HepG2 (cell line): ENCODE data around the gene NEK3. TPM values are rescaled to one million over a fixed set of nuclear protein-coding genes. Genes with fewer than 3 reads are reported as not detected.
"Not testable (repeated sequence)": the region's sequence is repeated elsewhere in the genome, so short reads cannot be mapped to it uniquely, and the experiment has no call there.

ENCODE experiments used
- ATAC-seq: fragments of 200-7000 bp; cut with Tn5 transposase; 3 replicates; pipeline ENCODE4 v1.9.1; 2020; ENCODE audit warnings: mild to moderate bottlenecking, moderate library complexity
- BruUV-seq: library from RNA; stranded (reverse); fragments of 400-500 nt; replicated peaks from 2 replicates; lab custom pipeline; 2021; lab: Mats Ljungman, UMichigan
- CTCF ChIA-PET: fragments of 300-600 bp; formaldehyde crosslinking; extraction: SDS; loops from one replicate; lab custom pipeline; 2021; ENCODE audit warnings: low total read pairs, inconsistent platforms, low intra/inter-chr PET ratio; lab: Yijun Ruan, JAX
- POLR2A ChIA-PET: fragments of 350-600 bp; sonication (Branson Sonifier 250); formaldehyde crosslinking; loops from one replicate; lab custom pipeline; 2020; ENCODE audit warnings: antibody characterized with exemption, inconsistent platforms; lab: Yijun Ruan, JAX
- DNase-seq: peaks from one replicate; pipeline ENCODE4 v3.0.0-alpha.2; 2015; ENCODE audit warnings: low spot score
- FAIRE-seq: peaks from 3 replicates; lab custom pipeline; 2011; peaks lifted over from hg19 to GRCh38; lab: Jason Lieb, UNC
- H2AFZ ChIP-seq: one replicate; pipeline ENCODE4 v1.6.1; 2011; ENCODE audit warnings: low read length, inconsistent platforms
- H3K27ac ChIP-seq: fragments of 300-600 bp; 3 replicates; pipeline ENCODE4 v1.8.0; 2011; ENCODE audit warnings: mixed run types, mild to moderate bottlenecking, mixed read lengths, low read length, inconsistent platforms; ENCODE audit not compliant: insufficient read depth; ENCODE audit errors: extremely low read length
- H3K27me3 ChIP-seq, 2 experiments: fragments of 200-600 bp in 1 of 2; 2 replicates in 1 of 2; 3 replicates in 1 of 2; pipeline versions ENCODE4 v1.6.0 to v1.8.0; 2011; ENCODE audit warnings: low read length in 2 of 2, mild to moderate bottlenecking in 2 of 2, moderate library complexity in 2 of 2, inconsistent platforms in 1 of 2; ENCODE audit not compliant: insufficient read depth in 2 of 2, control insufficient read depth in 1 of 2
- H3K36me3 ChIP-seq, 2 experiments: fragments of 200-600 bp in 1 of 2; replicated peaks in 1 of 2; 2 replicates in 1 of 2; 3 replicates in 1 of 2; pipeline versions ENCODE4 v1.5.1 to v1.8.0; 2011; ENCODE audit warnings: low read length in 2 of 2, inconsistent platforms in 1 of 2; ENCODE audit not compliant: insufficient read depth in 2 of 2, control insufficient read depth in 1 of 2
- H3K4me1 ChIP-seq: 2 replicates; pipeline ENCODE4 v1.5.1; 2012; ENCODE audit warnings: low read length, inconsistent platforms; ENCODE audit not compliant: insufficient read depth
- H3K4me2 ChIP-seq: 2 replicates; pipeline ENCODE4 v1.6.0; 2011; ENCODE audit warnings: low read depth, low read length, inconsistent platforms
- H3K4me3 ChIP-seq, 3 experiments: fragments of 200-600 bp in 1 of 3; sonication (generic), shearing (Covaris generic) in 1 of 3; replicated peaks in 1 of 3; 2 replicates each; pipeline ENCODE4 v1.5.1; 2011 to 2016; ENCODE audit warnings: low read length in 3 of 3, inconsistent platforms in 2 of 3, low read depth in 2 of 3, mild to moderate bottlenecking in 2 of 3, control low read depth in 1 of 3, mixed read lengths in 1 of 3; ENCODE audit not compliant: insufficient read depth in 1 of 3
- H3K79me2 ChIP-seq: one replicate; pipeline ENCODE4 v1.6.1; 2011; ENCODE audit warnings: low read length, inconsistent platforms; ENCODE audit not compliant: insufficient read depth
- H3K9ac ChIP-seq: 2 replicates; pipeline ENCODE4 v1.6.0; 2011; ENCODE audit warnings: mild to moderate bottlenecking, low read depth, low read length, inconsistent platforms; ENCODE audit not compliant: insufficient read depth
- H3K9me3 ChIP-seq: 2 replicates; pipeline ENCODE4 v1.5.1; 2012; ENCODE audit warnings: mild to moderate bottlenecking, low read length
- H4K20me1 ChIP-seq: 2 replicates; pipeline ENCODE4 v1.6.0; 2011; ENCODE audit warnings: inconsistent platforms, mild to moderate bottlenecking, low read length, moderate library complexity; ENCODE audit not compliant: insufficient read depth
- ELF3 ChIP-seq: IDR thresholded peaks from 2 replicates; pipeline ENCODE4 v1.6.1; 2016; ENCODE audit warnings: missing genetic modification reagents, missing compliant biosample characterization
- FOSL2 ChIP-seq: sonication (generic); formaldehyde crosslinking; IDR thresholded peaks from 2 replicates; pipeline ENCODE4 v1.4.0; 2020; ENCODE audit warnings: missing genetic modification reagents
- FOXP1 ChIP-seq, 2 experiments: fragments of 450-650 bp in 1 of 2; IDR thresholded peaks; 2 replicates each; pipeline ENCODE4 v1.6.1; 2017 to 2018; ENCODE audit warnings: antibody characterized with exemption in 1 of 2
- FOXP4 ChIP-seq: sonication (generic); formaldehyde crosslinking; IDR thresholded peaks from 2 replicates; pipeline ENCODE4 v1.4.0; 2020; ENCODE audit warnings: missing genetic modification reagents
- KLF16 ChIP-seq, 2 experiments: sonication (generic) in 1 of 2; formaldehyde crosslinking in 1 of 2; IDR thresholded peaks; 2 replicates each; pipeline versions ENCODE4 v1.6.1 to v1.8.0; 2016 to 2023; ENCODE audit warnings: missing genetic modification reagents in 2 of 2, missing compliant biosample characterization in 1 of 2
- NCOA2 ChIP-seq: sonication (generic); formaldehyde crosslinking; IDR thresholded peaks from 2 replicates; pipeline ENCODE4 v1.8.0; 2022; ENCODE audit warnings: inconsistent platforms
- PAXIP1 ChIP-seq: sonication (generic); formaldehyde crosslinking; conservative IDR thresholded peaks from 2 replicates; pipeline ENCODE4 v1.4.0; 2020; ENCODE audit warnings: mild to moderate bottlenecking, missing genetic modification reagents, moderate library complexity
- POLR2G ChIP-seq: fragments of 200-400 bp; formaldehyde crosslinking; IDR thresholded peaks from 2 replicates; pipeline ENCODE4 v1.6.1; 2018; ENCODE audit warnings: mild to moderate bottlenecking, low read depth, low read length, moderate library complexity
- RFX1 ChIP-seq: fragments of 450-650 bp; IDR thresholded peaks from 2 replicates; pipeline ENCODE4 v1.6.1; 2017
- RFX3 ChIP-seq: IDR thresholded peaks from 2 replicates; pipeline ENCODE4 v1.6.1; 2016; ENCODE audit warnings: missing biosample characterization, missing genetic modification reagents
- SALL1 ChIP-seq: sonication (generic); formaldehyde crosslinking; IDR thresholded peaks from 2 replicates; pipeline ENCODE4 v1.8.0; 2022; ENCODE audit warnings: mild to moderate bottlenecking, missing genetic modification reagents
- SOX13 ChIP-seq, 3 experiments: fragments of 450-650 bp in 1 of 3; sonication (generic) in 1 of 3; formaldehyde crosslinking in 1 of 3; IDR thresholded peaks in 2 of 3; conservative IDR thresholded peaks in 1 of 3; 2 replicates each; pipeline versions ENCODE4 v1.5.0 to v1.6.1; 2016 to 2020; ENCODE audit warnings: antibody characterized with exemption in 1 of 3, mild to moderate bottlenecking in 1 of 3, missing compliant biosample characterization in 1 of 3, missing genetic modification reagents in 1 of 3, moderate library complexity in 1 of 3
- SOX5 ChIP-seq: IDR thresholded peaks from 2 replicates; pipeline ENCODE4 v1.6.1; 2016; ENCODE audit warnings: borderline replicate concordance
- SP5 ChIP-seq: IDR thresholded peaks from 2 replicates; pipeline ENCODE4 v1.6.1; 2016; ENCODE audit warnings: low read depth, borderline replicate concordance
- TBX2 ChIP-seq: sonication (generic); formaldehyde crosslinking; IDR thresholded peaks from 2 replicates; pipeline ENCODE4 v1.5.0; 2020; ENCODE audit warnings: missing genetic modification reagents, mild to moderate bottlenecking, borderline replicate concordance
- TCF7 ChIP-seq: sonication (generic); IDR thresholded peaks from 2 replicates; pipeline ENCODE4 v1.6.1; 2016; ENCODE audit warnings: antibody characterized with exemption, low read depth
- TFAP4 ChIP-seq: sonication (generic); IDR thresholded peaks from 2 replicates; pipeline ENCODE4 v1.6.1; 2016; ENCODE audit warnings: low read depth, borderline replicate concordance
- WGBS: methylation state at CpG from one replicate; pipeline ENCODE4 v1.1.6; 2017; ENCODE audit warnings: low lambda C conversion rate; 5-methylcytosine and 5-hydroxymethylcytosine counted together
- in situ Hi-C: cut with HindIII; loops from 2 replicates; pipeline ENCODE4 v1.10.0; 2017; ENCODE audit warnings: low pct_unique_long_range_greater_than_20kb; ENCODE audit not compliant: extremely low pct_ligation_motif_present
- intact Hi-C: fragments of 100-400 bp; cut with micrococcal nuclease; formaldehyde crosslinking; loops from one replicate; pipeline ENCODE4 v1.10.0; 2022; ENCODE audit not compliant: unreplicated experiment
- polyA plus RNA-seq, 8 experiments: library from polyadenylated mRNA; depleted of rRNA in 3 of 8; stranded (reverse) in 7 of 8; unstranded in 1 of 8; fragments of >200 nt; fragmentation: Illumina TruSeq in 4 of 8; extraction: Trizol in 4 of 8; gene quantifications; 2 replicates each; pipeline versions ENCODE4 v1.2.1 to v1.2.3, GENCODE V29; 2011 to 2016; ENCODE audit warnings: low read depth in 4 of 8, missing spikeins in 1 of 8, mixed read lengths in 1 of 8; ENCODE audit not compliant: insufficient read depth in 1 of 8
- total RNA-seq, 5 experiments: library from RNA; depleted of rRNA; stranded (reverse); fragments of >200 nt; fragmentation: Illumina TruSeq; extraction: Trizol; gene quantifications; 2 replicates each; pipeline ENCODE4 v1.2.3, GENCODE V29; 2016; ENCODE audit warnings: low read depth in 1 of 5

Gene NEK3
- total and polyA plus RNA-seq, 2 of the 13 experiments (the other 11 are each of a cell fraction or from before 2014, with no cell fraction given), result 36.7 to 68.2 TPM

- in situ Hi-C loops; BruUV-seq; intact Hi-C loops; H2AFZ ChIP-seq; H3K9me3 ChIP-seq; H3K4me3 ChIP-seq; CTCF ChIA-PET; H3K27me3 ChIP-seq; H3K4me2 ChIP-seq; H4K20me1 ChIP-seq; TF ChIP-seq FOXP1, SOX13 (IDR thresholded peaks at IDR 0.05): not testable (repeated sequence)
- H3K9ac ChIP-seq, result peak overlapping the region; percentile 68
- POLR2A ChIA-PET, result interaction anchor here (2.2 to 2.3 kb wide), 2 partner anchors 25 to 28 kb away, joined by 8 to 10 read pairs; partner anchors contain the start of gene NEK3
- peaks cover 4 to 28% of the 10 kb centered on the region in 2 experiments; a peak in 4 of 5 replicates for H3K36me3 ChIP-seq
- FAIRE-seq, result peak; percentile 59
- DNase-seq, result peak; percentile 70
- H3K79me2 ChIP-seq, result peaks cover 37% of the 10 kb centered on the region
- peak overlapping the region; percentile 79 for H3K27ac ChIP-seq
- peak; percentile 92 for ATAC-seq
- 45% methylated on average over 4 of the region's 4 CpGs for WGBS
- H3K4me1 ChIP-seq, result peaks cover 61% of the 10 kb centered on the region
- TF ChIP-seq TCF7 (peak; percentile 78), RFX3 (peak; percentile 61), TBX2 (CRISPR knock-in tag) (peak; percentile 74; the same call in 1 of the 2 replicates), ELF3 (0 out of 2 replicates have a peak, but pooled peaks have one; percentile 22), FOXP4 (CRISPR knock-in tag) (0 out of 2 replicates have a peak, but pooled peaks have one; percentile 34), TFAP4 (peak; percentile 36; the same call in 1 of the 2 replicates), SOX5 (CRISPR knock-in tag) (peak; percentile 56; the same call in 1 of the 2 replicates), RFX1 (peak; percentile 62; the same call in 1 of the 2 replicates), NCOA2 (peak; percentile 76), FOXP1 (CRISPR knock-in tag; IDR thresholded peaks at IDR 0.05) (peak; percentile 20; the same call in 1 of the 2 replicates), SP5 (CRISPR knock-in tag) (0 out of 2 replicates have a peak, but pooled peaks have one; percentile 29), PAXIP1 (CRISPR knock-in tag) (peak; percentile 48; the same call in 1 of the 2 replicates), POLR2G (peak; percentile 37; the same call in 1 of the 2 replicates), SALL1 (CRISPR knock-in tag) (0 out of 2 replicates have a peak, but pooled peaks have one; percentile 24), SOX13 (CRISPR knock-in tag; conservative IDR thresholded peaks at IDR 0.05 in 1 of 2, IDR thresholded peaks at IDR 0.05 in 1 of 2) (peak in 1 of 2 experiments; percentile 55; a peak in 2 of 4 replicates), KLF16 (CRISPR knock-in tag; IDR thresholded peaks at IDR 0.05) (0 out of 4 replicates have a peak, but pooled peaks of 1 of the 2 experiments have one; percentile 27), FOSL2 (CRISPR knock-in tag) (peak; percentile 82)
Observed at GRCh38 chr13:52187424-52188187, 28.2 kb upstream of the NEK3 start.
